AG04449 (cell line): ENCODE measurements around the gene VPS13D.

ENCODE experiments used
- CTCF ChIA-PET: fragments of 350-600 bp; formaldehyde crosslinking; extraction: SDS; loops from one replicate; lab custom pipeline; 2021; ENCODE audit warnings: antibody characterized with exemption; lab: Yijun Ruan, JAX
- POLR2A ChIA-PET: fragments of 400-600, 350-600 bp; formaldehyde crosslinking; extraction: SDS; loops from one replicate; lab custom pipeline; 2020; ENCODE audit warnings: antibody characterized with exemption, inconsistent platforms; lab: Yijun Ruan, JAX
- DNase-seq: peaks from one replicate; pipeline ENCODE4 v3.0.0-alpha.2; 2010; ENCODE audit warnings: low read depth, low spot score
- H3K4me3 ChIP-seq: 2 replicates; pipeline ENCODE4 v1.5.1; 2011; ENCODE audit warnings: low read depth, mild to moderate bottlenecking, control low read depth, low read length
- CTCF ChIP-seq: IDR thresholded peaks from one replicate; pipeline ENCODE4 v1.5.1; 2011; ENCODE audit warnings: mild to moderate bottlenecking, moderate library complexity, low read length, control low read depth, inconsistent platforms; ENCODE audit not compliant: insufficient read depth; ENCODE audit errors: missing control alignments

Gene VPS13D

GRCh38 chr1:12462586-12462985 is 232.8 kb downstream of the VPS13D start:
- no peak overlapping the region for H3K4me3 ChIP-seq
- POLR2A ChIA-PET = no interaction called here
- no peak for TF ChIP-seq CTCF
- CTCF ChIA-PET = interaction anchor here (3.8 kb wide), 1 partner anchor 13 kb away, joined by 15 read pairs; no protein-coding TSS in a partner anchor
- DNase-seq = no peak

- H3K4me3 ChIP-seq = no peak overlapping the region
- CTCF ChIA-PET = interaction anchor here (3.8 kb wide), 1 partner anchor 11 kb away, joined by 15 read pairs; no protein-coding TSS in a partner anchor
- TF ChIP-seq CTCF = no peak
- POLR2A ChIA-PET = no interaction called here
- no peak for DNase-seq
These were observed 234.2 kb downstream of the VPS13D start for GRCh38 chr1:12464045-12464461.

GRCh38 chr1:12464598-12465056 is 234.8 kb downstream of the VPS13D start:
- CTCF ChIA-PET = no interaction called here
- DNase-seq = no peak
- H3K4me3 ChIP-seq = no peak overlapping the region
- POLR2A ChIA-PET = interaction anchor here (0.7 kb wide), 1 partner anchor 48 kb away, joined by 3 read pairs; no protein-coding TSS in a partner anchor
- no peak for TF ChIP-seq CTCF

GRCh38 chr1:12465126-12465525 is 235.3 kb downstream of the VPS13D start:
- DNase-seq = no peak
- POLR2A ChIA-PET = interaction anchor here (0.7 kb wide), 1 partner anchor 49 kb away, joined by 3 read pairs; no protein-coding TSS in a partner anchor

GRCh38 chr1:12466816-12467215 is 237.0 kb downstream of the VPS13D start:
- DNase-seq = no peak
- no peak for TF ChIP-seq CTCF
- H3K4me3 ChIP-seq = no peak overlapping the region
- POLR2A ChIA-PET = interaction anchor here (1.8 kb wide), 1 partner anchor 11 kb away, joined by 6 read pairs; no protein-coding TSS in a partner anchor
- CTCF ChIA-PET = interaction anchor here (1.9 kb wide), 1 partner anchor 10 kb away, joined by 5 read pairs; no protein-coding TSS in a partner anchor

More at GRCh38 chr1:12465126-12465525, 235.3 kb downstream of the VPS13D start:
- CTCF ChIA-PET = no interaction called here
- H3K4me3 ChIP-seq = no peak overlapping the region
- no peak for TF ChIP-seq CTCF

GRCh38 chr1:12467570-12468286 is 237.9 kb downstream of the VPS13D start:
- POLR2A ChIA-PET = interaction anchor here (1.8 kb wide), 1 partner anchor 10 kb away, joined by 6 read pairs; no protein-coding TSS in a partner anchor
- DNase-seq = no peak
- no peak overlapping the region for H3K4me3 ChIP-seq
- CTCF ChIA-PET = interaction anchor here (1.9 kb wide), 1 partner anchor 10 kb away, joined by 5 read pairs; no protein-coding TSS in a partner anchor
- no peak for TF ChIP-seq CTCF
